Endothelial cell of hepatic sinusoid (primary cell): ENCODE data around the gene PPP5C.
"Not testable (repeated sequence)": the region's sequence is repeated elsewhere in the genome, so short reads cannot be mapped to it uniquely, and the experiment has no call there.

Experiments used
- in situ Hi-C: cut with HindIII; loops from 2 replicates; pipeline ENCODE4 v1.10.0; 2017; ENCODE audit warnings: low sequenced_read_pairs

The PPP5C gene

DNA sequence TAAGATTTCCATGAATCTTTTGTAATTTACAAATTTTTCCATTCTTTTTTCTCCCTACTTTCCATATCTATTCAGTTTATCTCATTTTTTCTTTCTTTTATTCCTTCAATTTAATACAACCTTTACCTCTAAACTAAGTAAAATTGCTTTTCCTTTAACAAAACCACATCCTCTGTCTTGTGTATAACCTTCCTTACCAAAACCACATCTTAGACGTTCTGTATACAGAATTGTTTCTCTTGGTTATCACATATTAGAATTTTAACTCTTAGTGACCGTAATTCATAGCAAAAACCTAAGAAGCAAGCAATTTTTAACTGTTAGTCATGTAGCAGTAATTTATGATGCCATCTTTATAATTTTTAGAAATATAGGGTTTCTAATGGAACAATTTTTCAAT, 15.0 kb downstream of the PPP5C start:
- in situ Hi-C loops = no loop called here

DNA sequence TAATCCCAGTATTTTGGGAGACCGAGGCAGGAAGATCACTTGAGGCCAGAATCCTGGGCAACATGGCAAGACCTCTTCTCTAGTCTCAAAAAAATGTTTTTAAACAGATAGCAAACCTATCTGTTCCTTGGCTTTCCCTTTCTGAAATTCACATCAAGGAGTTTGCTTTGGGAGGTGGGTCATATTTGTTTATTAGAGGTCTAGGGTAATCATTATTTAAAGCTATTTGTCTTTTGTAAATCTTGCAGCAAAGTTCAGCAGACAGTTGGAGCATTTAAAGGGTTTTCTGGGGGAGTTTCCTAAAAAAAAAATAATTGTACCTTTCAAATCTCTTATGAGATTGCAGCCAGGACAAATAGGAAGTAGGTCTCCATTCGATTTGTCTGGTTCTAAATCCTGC, 17.5 kb downstream of the PPP5C start:
- in situ Hi-C loops = no loop called here

DNA sequence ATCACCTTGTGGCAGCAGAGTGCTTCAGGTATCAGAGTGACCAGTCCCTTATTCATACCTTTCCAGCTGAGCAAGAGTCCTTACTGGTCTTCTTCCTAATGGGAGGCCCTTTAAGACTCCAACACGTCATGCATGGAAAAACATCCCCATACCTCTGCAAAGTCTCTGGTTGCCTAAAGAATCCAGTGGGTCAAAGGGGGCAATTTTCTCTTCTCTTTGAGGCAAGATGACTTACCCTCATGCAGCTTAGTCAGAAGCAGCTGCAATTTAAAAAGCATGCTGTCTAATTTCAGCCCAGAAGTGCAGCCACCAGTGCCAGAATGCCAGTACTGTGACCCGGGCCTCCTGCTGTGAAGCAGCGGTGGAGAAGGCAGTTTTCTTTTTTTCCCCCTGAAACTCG, 18.7 kb downstream of the PPP5C start:
- in situ Hi-C loops = no loop called here

DNA sequence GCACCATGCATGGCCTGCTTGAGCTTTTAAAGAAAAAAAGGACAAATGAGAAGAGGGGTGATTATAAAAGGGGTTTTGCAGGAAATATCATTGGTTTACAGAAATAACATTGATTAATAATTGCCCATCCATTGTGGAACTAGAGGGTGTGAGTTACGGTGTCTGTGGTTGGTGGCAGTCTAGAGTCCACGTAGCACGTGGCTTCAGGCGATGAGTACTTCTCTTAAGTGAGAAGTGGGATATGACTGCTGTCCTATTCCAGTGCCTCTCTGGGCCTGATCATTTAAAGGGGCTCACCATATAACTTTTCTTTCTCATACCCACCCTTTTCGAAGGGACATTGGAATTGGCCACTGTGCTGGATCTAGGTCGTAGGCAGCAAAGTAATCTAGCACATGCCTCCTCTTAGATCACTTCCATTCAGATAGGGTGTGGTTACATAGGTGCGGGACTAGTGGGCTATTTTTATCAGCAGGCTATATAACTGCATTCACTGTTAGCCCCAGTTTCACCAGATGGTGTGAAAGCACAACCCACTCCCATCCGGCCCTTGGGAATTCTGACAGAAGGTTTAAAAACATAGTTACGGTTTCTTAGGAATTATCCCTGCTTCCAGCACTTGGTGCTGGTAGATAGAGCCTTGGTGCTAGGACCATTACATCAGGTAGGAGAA, 19.9 kb downstream of the PPP5C start:
- in situ Hi-C loops = no loop called here

DNA sequence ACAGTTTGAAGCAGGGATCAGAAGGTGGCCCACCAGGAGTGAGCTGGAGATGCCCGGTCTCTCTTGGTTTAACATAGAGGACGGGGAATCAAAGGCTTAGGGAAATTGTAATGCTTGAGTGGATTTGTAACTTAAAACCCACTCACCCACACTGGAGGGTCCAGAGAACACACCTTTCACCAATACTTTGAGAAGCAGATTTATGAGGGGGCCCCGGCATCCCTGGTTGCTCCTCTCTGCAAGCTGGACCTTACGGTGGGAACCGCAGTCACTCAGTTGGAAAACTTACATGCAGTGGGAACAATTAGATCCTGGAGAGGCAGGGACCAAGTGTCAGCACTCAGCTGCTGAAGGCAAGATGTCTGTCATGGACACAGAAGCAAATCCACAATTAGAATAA, 20.5 kb downstream of the PPP5C start:
- in situ Hi-C loops = no loop called here

DNA sequence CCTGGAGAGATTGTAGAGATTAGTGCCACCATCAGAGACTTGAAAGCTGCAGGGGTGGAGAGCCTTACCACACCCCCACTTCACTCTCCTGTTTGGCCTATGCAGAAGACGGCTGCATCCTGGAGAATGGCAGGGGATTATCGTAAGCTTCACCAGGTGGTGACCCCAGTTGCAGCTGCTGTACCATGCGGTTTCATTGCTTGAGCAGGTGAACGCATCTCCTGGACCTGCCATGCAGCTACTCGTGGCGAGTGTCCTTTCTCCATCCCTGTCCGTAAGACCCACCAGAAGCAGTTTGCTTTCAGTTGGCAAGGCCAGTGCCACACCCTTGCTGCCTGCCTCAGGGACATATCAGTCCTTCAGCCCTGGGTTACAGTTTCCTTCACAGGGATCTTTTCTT, 21.2 kb downstream of the PPP5C start:
- in situ Hi-C loops = no loop called here

DNA sequence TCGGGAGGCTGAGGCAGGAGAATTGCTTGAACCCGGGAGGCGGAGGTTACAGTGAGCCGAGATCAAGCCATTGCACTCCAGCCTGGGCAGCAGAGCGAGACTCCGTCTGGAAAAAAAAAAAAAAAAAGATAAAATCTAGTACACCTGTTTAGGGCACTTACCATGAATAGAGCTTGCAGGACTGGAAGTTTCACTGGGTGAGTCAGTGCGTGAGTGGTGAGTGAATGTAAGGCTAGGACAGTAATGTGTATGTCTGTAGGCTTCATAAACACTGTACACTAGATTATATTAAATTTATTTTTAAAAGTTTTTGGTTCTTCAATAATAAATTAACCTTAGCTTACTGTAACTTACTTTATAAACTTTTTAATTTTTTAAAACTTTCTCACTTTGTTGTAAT, 22.9 kb downstream of the PPP5C start:
- in situ Hi-C loops = no loop called here

DNA sequence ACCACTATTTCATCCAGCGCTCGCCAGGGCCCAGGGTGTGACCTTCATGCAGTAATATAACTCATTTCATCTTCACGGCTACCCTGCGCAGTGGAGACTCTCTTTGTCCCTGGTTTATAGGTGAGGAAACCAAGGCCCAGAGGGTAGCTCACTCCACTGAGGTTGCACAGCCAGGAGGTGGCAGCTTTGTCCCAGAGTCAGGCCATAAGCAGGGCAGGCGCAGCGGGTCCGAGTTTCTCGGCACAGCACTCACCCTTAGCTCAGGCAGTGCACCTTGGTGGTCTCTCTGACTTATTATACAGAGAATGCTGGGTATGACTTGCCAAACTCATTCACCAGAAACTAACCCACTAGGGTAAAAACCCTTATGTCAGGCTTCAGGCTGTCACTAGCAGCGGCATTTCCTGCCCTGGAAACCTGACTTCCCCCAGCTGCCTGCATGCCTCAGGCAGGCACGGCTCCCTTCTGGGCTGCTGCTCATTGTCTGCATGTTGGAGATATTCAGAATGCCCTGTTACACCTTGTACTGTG, 24.5 kb downstream of the PPP5C start:
- in situ Hi-C loops = no loop called here

DNA sequence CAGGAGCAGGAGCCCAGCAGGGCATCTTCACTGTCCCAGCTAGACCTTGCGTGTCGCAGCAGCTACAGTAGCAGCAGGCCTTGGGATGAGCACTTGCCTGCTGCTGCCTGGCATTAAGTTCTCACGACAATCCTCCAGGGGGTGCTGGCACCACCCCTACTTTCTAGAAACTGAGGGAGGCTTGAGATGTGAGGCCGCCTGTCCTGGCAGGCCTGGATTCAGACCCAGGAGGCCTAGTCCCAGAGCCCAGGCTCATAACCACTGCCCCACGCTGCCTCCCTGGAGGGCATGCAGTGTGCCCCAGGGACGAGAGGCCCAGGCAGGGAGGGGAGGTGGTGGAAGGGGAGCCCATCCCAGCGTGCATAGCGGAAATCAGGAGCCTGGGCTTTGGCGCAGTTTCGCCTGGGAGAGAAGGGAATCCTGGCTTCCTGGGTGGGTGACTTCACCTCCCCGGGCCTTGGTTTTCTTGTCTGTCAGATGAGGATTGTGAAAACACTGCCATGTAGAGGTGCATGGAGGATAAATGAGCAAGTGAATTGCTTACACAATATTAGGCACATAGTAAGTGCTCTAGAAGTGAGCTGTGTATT, 26.1 kb downstream of the PPP5C start:
- in situ Hi-C loops = no loop called here

DNA sequence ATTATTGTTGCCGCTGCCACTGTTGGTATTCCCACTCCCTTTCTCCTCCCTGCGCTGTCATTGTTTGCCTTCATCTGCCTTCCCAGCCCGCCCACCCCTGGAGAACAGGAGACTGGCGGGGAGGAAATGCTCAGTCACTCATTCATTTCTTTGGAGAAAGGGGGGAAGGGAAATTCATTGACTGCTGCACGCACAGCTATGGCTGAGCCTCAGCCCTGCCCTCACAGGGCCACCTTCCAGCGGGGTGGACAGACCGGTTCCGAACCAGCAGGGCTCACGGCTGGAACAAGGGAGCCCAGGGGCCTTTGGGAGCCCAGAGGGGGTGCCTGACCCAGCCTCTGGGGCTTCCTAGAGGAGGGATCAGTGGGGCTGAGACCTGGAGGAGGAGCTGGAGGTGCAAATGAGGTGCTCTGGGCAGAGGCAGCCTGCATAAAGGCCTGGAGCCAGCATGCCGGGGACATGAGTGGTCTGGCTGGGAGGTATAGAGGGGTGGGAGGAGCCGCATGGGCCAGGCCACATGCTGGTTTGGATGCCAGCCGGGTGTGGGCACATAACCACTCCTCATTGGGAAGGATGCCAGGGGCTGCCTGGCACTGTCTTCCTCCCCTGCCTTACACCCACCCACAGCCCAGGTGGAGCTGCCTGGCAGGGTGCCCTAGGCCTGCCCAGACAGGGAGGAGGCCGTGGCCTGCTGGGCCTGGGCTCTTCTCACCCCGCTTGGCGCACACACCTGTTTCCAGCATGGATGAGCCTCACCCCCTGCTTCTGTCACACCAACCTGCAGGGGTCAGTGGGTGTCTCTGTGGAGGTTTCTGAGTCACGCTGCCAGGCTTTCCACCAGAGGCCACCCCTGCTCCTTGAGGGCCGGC, 26.8 kb downstream of the PPP5C start:
- in situ Hi-C loops = no loop called here

DNA sequence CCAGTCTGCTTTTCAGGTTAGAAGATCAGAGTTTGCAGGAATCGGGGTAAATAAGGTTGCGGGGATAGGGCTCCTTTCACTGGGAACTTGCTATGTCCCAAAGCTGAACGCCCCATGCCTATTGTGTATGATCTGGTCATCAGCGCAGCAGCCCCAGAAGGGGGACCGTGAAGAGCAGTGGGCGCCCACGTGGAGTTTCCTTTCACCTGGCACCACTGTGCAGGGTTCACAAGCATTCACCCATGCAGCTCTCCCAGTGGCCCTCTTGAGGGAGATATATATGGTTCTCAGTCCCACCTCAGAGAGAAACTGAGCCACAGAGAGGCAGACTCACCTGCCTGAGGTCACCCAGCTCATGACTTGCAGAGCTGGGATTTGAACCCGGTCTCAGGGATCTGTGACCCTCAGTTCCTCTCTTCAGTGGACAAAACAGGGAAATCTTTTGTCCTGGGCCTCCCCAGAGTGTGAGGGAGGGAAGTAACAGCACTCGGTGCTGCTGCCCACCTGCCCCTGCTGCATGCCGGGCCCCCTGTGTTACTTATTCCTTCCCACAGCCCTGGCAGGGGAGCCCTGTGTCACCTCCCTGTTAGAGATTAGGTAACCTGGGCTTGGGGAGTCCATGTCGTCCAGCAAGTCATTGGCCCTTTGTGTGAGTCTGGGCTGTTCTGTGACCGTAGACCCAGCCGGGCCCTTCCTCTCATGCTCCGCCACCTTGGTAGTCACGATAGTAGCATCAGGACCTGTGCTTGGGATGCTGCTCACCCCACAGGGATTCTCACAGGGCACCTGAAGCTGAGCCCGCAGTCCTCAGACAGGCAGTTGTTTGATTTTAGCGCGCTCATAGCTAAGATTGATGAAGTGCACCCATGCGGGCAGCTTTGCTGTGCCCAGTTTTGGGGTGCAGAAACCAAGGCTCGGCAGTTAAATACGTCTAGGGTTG, 27.9 kb downstream of the PPP5C start:
- in situ Hi-C loops = no loop called here

DNA sequence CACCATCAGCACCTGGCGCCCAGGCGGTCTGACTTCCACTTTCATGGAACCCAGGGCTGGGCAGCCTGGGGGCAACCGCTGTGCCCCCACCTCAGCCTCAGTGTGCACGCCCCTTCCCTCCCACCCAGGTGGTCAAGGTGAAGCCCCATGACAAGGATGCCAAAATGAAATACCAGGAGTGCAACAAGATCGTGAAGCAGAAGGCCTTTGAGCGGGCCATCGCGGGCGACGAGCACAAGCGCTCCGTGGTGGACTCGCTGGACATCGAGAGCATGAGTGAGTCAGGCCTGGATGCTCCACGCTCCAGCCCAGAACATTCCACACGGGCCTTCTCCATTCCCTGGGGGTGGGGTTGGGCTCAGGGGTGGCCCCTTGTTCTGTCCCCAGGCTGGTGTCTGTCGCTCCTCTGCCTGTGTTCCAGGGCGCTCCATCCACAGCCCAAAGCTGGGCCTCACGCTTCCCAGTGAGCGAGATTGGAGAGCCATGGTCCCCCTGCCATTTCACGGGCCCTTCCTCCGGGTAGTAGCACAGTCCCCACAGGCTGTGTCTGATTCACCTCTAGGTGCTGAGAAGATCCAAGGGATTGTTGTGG, 28.7 kb downstream of the PPP5C start:
- in situ Hi-C loops = not testable (repeated sequence)

DNA sequence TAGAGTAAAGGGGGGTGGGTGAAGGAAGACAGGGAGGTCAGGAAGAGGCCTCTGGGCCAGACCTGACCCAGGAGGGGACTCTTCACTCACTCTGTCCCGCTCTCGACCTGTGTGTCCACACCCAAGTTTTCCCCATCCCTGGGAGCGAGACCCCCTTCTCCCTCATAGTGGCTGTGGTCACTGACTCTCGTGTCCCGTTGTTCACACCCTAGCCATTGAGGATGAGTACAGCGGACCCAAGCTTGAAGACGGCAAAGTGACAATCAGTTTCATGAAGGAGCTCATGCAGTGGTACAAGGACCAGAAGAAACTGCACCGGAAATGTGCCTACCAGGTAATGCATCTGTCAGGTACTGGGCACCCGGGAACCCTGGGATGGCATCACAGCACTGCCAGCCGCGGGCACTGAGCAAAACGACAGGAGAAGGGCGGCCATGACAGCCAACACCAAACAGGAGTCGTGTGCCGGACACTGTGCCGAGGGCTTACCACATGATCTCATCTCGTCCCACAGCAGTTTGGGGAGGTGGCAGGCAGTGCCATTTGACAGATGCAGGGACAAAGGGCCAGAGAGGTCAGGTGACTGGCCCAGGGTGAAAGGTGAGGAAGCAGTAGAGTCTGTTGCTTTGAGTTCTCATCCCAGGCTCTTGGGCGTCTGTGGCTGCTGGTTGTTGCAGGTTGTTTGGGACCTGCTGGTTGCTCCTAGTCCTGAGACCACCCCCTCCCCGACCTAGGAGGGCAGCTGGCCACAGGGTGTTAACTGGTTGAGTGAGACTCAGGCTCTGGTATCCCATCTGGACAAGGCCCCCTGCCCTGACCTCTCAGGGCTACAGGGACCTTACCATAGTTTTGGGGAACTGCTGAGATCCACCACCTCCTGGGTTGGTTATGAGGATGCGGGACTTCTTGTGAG, 29.6 kb downstream of the PPP5C start:
- in situ Hi-C loops = no loop called here

DNA sequence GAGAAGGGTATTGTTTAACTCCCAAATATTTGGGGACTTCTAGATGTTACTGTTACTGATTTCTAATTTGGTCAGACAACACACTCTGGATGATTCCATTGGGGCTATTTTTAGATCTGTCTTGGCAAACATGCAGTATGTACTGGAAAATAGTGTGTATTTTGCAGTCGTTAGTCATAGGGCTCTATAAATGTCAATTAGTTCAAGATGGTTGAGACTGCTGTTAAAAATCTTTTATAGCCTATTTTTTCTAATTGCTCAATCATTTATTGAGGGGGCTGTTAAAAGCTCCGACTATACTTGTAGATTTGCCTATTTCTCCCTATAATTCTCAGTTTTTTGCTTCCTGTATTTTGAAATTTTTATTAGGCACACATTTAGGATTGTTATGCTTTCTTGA, 31.4 kb downstream of the PPP5C start:
- in situ Hi-C loops = no loop called here

DNA sequence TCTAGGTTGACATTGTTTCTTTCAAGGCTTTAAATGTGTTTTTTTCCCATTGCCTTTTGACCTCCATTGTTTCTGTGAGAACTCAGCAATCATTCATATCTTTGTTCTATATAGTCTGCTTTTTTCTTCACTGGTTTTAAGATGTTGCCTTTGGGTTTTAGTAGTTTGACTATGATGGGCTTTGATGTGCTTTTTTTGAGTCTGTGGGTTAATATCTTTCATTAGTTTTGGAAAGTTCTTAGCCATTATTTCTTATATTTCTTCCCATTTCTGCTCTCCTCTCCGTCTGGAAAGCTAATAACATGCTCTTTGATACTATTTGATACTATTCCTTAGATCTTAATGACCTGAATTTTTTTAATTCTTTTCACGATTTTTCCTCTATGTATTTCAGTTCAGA, 33.8 kb downstream of the PPP5C start:
- in situ Hi-C loops = no loop called here

DNA sequence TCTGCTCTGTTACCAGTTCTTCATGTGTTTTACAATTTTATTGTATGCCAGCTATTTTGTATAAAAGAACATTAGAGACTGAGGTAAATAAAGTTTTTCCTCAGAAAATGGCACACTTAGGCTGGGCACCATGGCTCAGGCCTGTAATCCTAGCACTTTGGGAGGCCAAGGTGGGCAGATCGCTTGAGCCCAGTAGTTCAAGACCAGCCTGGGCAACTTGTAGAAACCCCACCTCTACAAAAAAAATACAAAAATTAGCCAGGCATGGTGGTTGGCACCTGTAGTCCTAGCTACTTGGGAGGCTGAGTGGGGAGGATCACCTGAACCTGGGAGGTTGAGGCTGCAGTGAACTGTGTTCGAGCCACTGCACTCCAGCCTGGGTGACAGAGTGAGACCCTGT, 34.5 kb downstream of the PPP5C start:
- in situ Hi-C loops = no loop called here

DNA sequence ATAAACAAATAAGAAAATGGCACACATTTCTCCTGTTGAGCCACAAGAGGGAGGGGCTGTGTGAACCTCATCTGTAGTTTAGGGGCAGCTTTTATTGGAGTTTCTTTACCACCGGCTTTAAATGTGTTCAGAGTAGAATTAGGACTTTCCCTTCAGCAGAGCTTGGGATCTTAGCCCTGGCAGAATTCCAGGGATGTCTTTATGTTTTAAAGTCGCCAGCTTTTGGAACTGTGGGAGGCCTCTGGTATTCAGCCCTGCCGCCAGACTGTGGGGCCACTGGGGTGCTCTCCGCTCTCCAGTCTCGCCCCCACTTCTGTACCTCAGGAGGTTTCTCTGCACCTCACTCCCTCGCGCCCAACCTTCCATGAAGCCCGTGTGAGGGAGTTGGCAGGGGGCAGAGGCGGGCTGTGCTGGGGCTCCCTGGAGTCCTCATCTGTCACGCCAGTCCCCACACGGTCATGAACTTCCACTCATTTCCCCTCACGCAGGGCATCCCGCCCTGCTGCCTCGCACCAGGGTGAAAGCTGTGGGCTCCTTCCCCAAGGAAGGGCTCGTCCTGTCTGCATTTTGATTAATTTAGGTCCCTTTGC, 35.0 kb downstream of the PPP5C start:
- in situ Hi-C loops = no loop called here

DNA sequence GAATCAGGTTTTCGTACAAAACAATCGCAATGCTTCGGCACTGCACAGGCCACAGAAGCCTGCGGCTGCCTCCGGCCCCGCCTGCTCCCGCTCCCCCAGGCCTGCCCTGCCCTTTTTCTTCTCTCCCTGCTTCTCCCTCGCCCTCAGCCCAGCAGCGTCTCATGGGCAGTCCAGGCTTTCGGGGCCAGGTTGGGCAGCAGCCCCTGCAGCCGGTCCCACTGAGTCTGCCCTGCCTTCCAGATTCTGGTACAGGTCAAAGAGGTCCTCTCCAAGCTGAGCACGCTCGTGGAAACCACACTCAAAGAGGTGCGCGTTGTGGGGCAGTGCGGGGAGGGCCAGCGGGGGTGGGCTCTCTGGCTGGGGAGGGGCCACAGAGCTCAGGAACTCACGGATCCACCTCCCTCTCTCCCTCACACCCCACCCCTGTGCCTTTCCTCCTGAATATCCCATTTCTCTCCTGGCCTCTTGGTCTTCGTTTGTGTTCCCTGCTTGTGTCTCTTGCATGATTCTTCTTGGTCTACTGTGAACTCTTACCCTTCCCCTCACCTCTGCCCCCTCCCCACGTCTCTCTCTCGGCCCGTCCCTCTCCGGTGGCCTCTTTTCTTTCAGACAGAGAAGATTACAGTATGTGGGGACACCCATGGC, 36.4 kb downstream of the PPP5C start:
- in situ Hi-C loops = no loop called here
